Left hindlimb (tissue), 1 donor: ENCODE results near the gene PCLO.
"Not testable (repeated sequence)": the region's sequence is repeated elsewhere in the genome, so short reads cannot be mapped to it uniquely, and the experiment has no call there.

ENCODE experiments used
- DNase-seq: peaks from one replicate; pipeline ENCODE4 v3.0.0-alpha.2; 2018

The PCLO gene

GRCh38 chr7:83130623-83131545 lies 31.8 kb downstream of the PCLO start:
- DNase-seq: no peak

- DNase-seq: no peak
Observed at GRCh38 chr7:83130191-83130590, 32.5 kb downstream of the PCLO start.

- DNase-seq: no peak
Observed at GRCh38 chr7:83119494-83119893, 43.2 kb downstream of the PCLO start.

- DNase-seq: no peak
Observed at GRCh38 chr7:83119026-83119382, 43.7 kb downstream of the PCLO start.

GRCh38 chr7:83118347-83119025 lies 44.2 kb downstream of the PCLO start:
- DNase-seq: no peak

- no peak for DNase-seq
Observed at GRCh38 chr7:83117466-83117865, 45.2 kb downstream of the PCLO start.

GRCh38 chr7:83111391-83111790 lies 51.3 kb downstream of the PCLO start:
- no peak for DNase-seq

GRCh38 chr7:83109352-83109751 lies 53.3 kb downstream of the PCLO start:
- DNase-seq: no peak

- DNase-seq: no peak
Observed at GRCh38 chr7:83105948-83106347, 56.7 kb downstream of the PCLO start.

GRCh38 chr7:83105063-83105462 lies 57.6 kb downstream of the PCLO start:
- DNase-seq: no peak

- DNase-seq: no peak
Observed at GRCh38 chr7:83101530-83101929, 61.2 kb downstream of the PCLO start.

- DNase-seq: no peak
Observed at GRCh38 chr7:83096065-83096580, 66.6 kb downstream of the PCLO start.

- no peak for DNase-seq
Observed at GRCh38 chr7:83085299-83085698, 77.4 kb downstream of the PCLO start.

- DNase-seq: not testable (repeated sequence)
Observed at GRCh38 chr7:83079879-83080278, 82.8 kb downstream of the PCLO start.

- DNase-seq: no peak
Observed at GRCh38 chr7:83077328-83077727, 85.4 kb downstream of the PCLO start.

GRCh38 chr7:83072576-83073517 lies 89.8 kb downstream of the PCLO start:
- no peak for DNase-seq

- DNase-seq: no peak
Observed at GRCh38 chr7:83065714-83066113, 97.0 kb downstream of the PCLO start.

GRCh38 chr7:83060218-83060617 lies 102.5 kb downstream of the PCLO start:
- no peak for DNase-seq

GRCh38 chr7:83058667-83059066 lies 104.0 kb downstream of the PCLO start:
- DNase-seq: no peak

- DNase-seq: no peak
Observed at GRCh38 chr7:83055197-83055596, 107.5 kb downstream of the PCLO start.

GRCh38 chr7:83054472-83054871 lies 108.2 kb downstream of the PCLO start:
- no peak for DNase-seq

GRCh38 chr7:83053965-83054364 lies 108.7 kb downstream of the PCLO start:
- DNase-seq: no peak

GRCh38 chr7:83040484-83040883 lies 122.2 kb downstream of the PCLO start:
- DNase-seq: no peak
